Neuronal stem cell (in vitro differentiated cells): Measurements from ENCODE around the gene CPLANE1.

Experiments used
- DNase-seq: peaks from one replicate; pipeline ENCODE4 v3.0.0-alpha.2; 2013; ENCODE audit warnings: low spot score
- H2AFZ ChIP-seq: one replicate; pipeline ENCODE4 v1.6.1; 2013; ENCODE audit warnings: mild to moderate bottlenecking, low read length, inconsistent platforms
- H2AK5ac ChIP-seq: 2 replicates; pipeline ENCODE4 v1.6.1; 2013; ENCODE audit warnings: low read depth, mild to moderate bottlenecking, inconsistent platforms, low read length, moderate library complexity, mixed read lengths
- H2BK120ac ChIP-seq: 2 replicates; pipeline ENCODE4 v1.6.1; 2013; ENCODE audit warnings: low read depth, mild to moderate bottlenecking, inconsistent platforms, low read length, moderate library complexity, mixed read lengths
- H2BK12ac ChIP-seq: one replicate; pipeline ENCODE4 v1.6.1; 2013; ENCODE audit warnings: low read length, inconsistent platforms
- H2BK15ac ChIP-seq: 2 replicates; pipeline ENCODE4 v1.6.1; 2013; ENCODE audit warnings: mild to moderate bottlenecking, low read length, inconsistent platforms, mixed read lengths
- H2BK5ac ChIP-seq: one replicate; pipeline ENCODE4 v1.6.1; 2013; ENCODE audit warnings: inconsistent platforms, mild to moderate bottlenecking, low read length, moderate library complexity
- H3K14ac ChIP-seq: one replicate; pipeline ENCODE4 v1.6.1; 2013; ENCODE audit warnings: low read length, inconsistent platforms
- H3K18ac ChIP-seq: 2 replicates; pipeline ENCODE4 v1.6.1; 2013; ENCODE audit warnings: low read length, inconsistent platforms
- H3K23ac ChIP-seq: 2 replicates; pipeline ENCODE4 v1.6.1; 2013; ENCODE audit warnings: low read depth, mild to moderate bottlenecking, mixed read lengths, low read length, inconsistent platforms; ENCODE audit not compliant: poor library complexity
- H3K27ac ChIP-seq: replicated peaks from 3 replicates; pipeline ENCODE4 v1.5.1; 2013; ENCODE audit warnings: low read length, inconsistent platforms
- H3K27me3 ChIP-seq, 3 experiments: 2 replicates each; pipeline ENCODE4 v1.6.1; 2013; ENCODE audit warnings: low read length in 3 of 3, mild to moderate bottlenecking in 2 of 3, inconsistent platforms in 1 of 3, low read depth in 1 of 3, mixed read lengths in 1 of 3, moderate library complexity in 1 of 3; ENCODE audit not compliant: control insufficient read depth in 3 of 3, insufficient read depth in 3 of 3
- H3K36me3 ChIP-seq, 2 donors: replicated peaks in 1 of 2; 2 replicates each; pipeline ENCODE4 v1.6.1; 2013; ENCODE audit warnings: low read length in 2 of 2; ENCODE audit not compliant: control insufficient read depth in 2 of 2, insufficient read depth in 2 of 2
- H3K4ac ChIP-seq: 2 replicates; pipeline ENCODE4 v1.6.1; 2013; ENCODE audit warnings: inconsistent platforms, mild to moderate bottlenecking, low read length, moderate library complexity
- H3K4me1 ChIP-seq, 2 donors: 1 replicate in 1 of 2; 2 replicates in 1 of 2; pipeline ENCODE4 v1.6.1; 2013; ENCODE audit warnings: low read length in 2 of 2, low read depth in 1 of 2; ENCODE audit not compliant: control insufficient read depth in 2 of 2, insufficient read depth in 1 of 2
- H3K4me2 ChIP-seq: one replicate; pipeline ENCODE4 v1.6.1; 2013; ENCODE audit warnings: mild to moderate bottlenecking, low read length, inconsistent platforms; ENCODE audit not compliant: insufficient read depth, poor library complexity, severe bottlenecking
- H3K4me3 ChIP-seq, 2 donors: 2 replicates each; pipeline ENCODE4 v1.5.1; 2013; ENCODE audit warnings: low read length in 2 of 2, mild to moderate bottlenecking in 2 of 2, inconsistent platforms in 1 of 2, moderate library complexity in 1 of 2
- H3K79me1 ChIP-seq: one replicate; pipeline ENCODE4 v1.6.1; 2013; ENCODE audit warnings: low read depth, mild to moderate bottlenecking, inconsistent platforms, low read length, moderate library complexity
- H3K9ac ChIP-seq: one replicate; pipeline ENCODE4 v1.6.1; 2013; ENCODE audit warnings: mild to moderate bottlenecking, low read depth, low read length, inconsistent platforms; ENCODE audit not compliant: poor library complexity
- H3K9me3 ChIP-seq, 2 donors: replicated peaks in 1 of 2; 2 replicates each; pipeline versions ENCODE3 to v1.6.1; 2013; ENCODE audit warnings: low read length in 2 of 2, mild to moderate bottlenecking in 2 of 2, inconsistent platforms in 1 of 2, low read depth in 1 of 2, mixed read lengths in 1 of 2, moderate library complexity in 1 of 2; ENCODE audit not compliant: control insufficient read depth in 2 of 2, insufficient read depth in 1 of 2
- H4K8ac ChIP-seq: one replicate; pipeline ENCODE4 v1.6.1; 2013; ENCODE audit warnings: low read depth, mild to moderate bottlenecking, inconsistent platforms, low read length, moderate library complexity
- H4K91ac ChIP-seq: one replicate; pipeline ENCODE4 v1.6.1; 2013; ENCODE audit warnings: low read length, low read depth, mild to moderate bottlenecking, inconsistent platforms; ENCODE audit not compliant: poor library complexity
- WGBS, 2 donors: extraction: QIAGEN DNeasy Blood & Tissue Kit; methylation state at CpG; one replicate each; pipeline ENCODE4 v1.1.7; 2013; ENCODE audit warnings: missing lambda C conversion rate in 2 of 2, mixed read lengths in 1 of 2; ENCODE audit not compliant: insufficient read length in 2 of 2, insufficient replicate concordance in 1 of 2; ENCODE audit errors: extremely low coverage in 2 of 2; 5-methylcytosine and 5-hydroxymethylcytosine counted together

CPLANE1 gene

DNA sequence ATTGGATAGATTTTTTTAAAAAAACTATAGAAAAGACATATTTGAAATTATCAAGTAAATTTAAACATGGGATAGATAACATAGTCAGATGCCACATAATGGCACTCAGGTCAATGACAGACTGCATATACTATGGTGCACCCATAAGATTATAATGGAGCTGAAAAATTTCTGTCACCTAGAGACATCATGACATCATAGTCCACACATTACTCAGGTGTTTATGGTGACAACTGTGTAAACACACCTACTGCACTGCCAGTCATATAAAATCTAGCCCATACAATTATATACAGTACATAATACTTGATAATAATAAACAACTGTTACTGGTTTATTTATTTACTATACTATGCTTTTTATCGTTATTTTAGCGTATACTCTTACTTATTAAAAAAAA lies 58.6 kb downstream of the CPLANE1 start:
- Histone ChIP-seq H3K36me3 (peaks cover 0 to 76% of the 10 kb centered on the region in 2 donors), H3K27ac (no peak overlapping the region), H2BK120ac (no peak overlapping the region), H3K4me2 (no peak overlapping the region), H2BK15ac (no peak overlapping the region), H3K9ac (no peak overlapping the region), H3K4ac (no peak overlapping the region), H3K4me1 (no peaks in the 10 kb centered on the region), H2BK5ac (no peak overlapping the region), H3K14ac (no peak overlapping the region), H2AK5ac (no peak overlapping the region), H4K8ac (no peak overlapping the region), H3K27me3 (no peaks in the 10 kb centered on the region), H4K91ac (no peak overlapping the region), H2BK12ac (no peak overlapping the region), H3K18ac (no peak overlapping the region), H3K23ac (no peak overlapping the region), H3K79me1 (no peaks in the 10 kb centered on the region), H2AFZ (no peak overlapping the region), H3K4me3 (no peak overlapping the region), H3K9me3 (no peaks in the 10 kb centered on the region)
- no peak for DNase-seq
- WGBS, 2 donors, result no CpG with 5 or more reads among the region's 2 CpGs

DNA sequence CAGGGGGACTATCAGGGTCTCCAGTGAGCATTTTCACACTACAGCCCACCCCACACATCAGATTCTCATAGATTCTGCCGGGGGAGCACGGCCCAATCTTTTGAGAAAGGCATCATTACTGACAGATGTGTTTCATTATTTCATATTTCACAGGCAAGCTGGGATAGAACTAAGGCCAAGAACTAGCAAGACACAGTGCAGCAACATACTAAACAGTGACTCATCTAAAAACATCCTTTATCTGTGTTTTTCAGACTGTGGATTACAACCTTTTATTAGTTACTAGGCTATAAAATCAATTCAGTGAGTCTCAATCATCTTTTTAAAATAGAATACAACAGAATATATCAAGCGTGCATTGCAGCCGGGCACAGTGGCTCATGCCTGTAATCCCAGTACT lies 59.8 kb downstream of the CPLANE1 start:
- Histone ChIP-seq H2AK5ac (no peak overlapping the region), H3K4ac (no peak overlapping the region), H2BK120ac (no peak overlapping the region), H3K27me3 (no peaks in the 10 kb centered on the region), H3K18ac (no peak overlapping the region), H4K8ac (no peak overlapping the region), H3K36me3 (peaks cover 3 to 78% of the 10 kb centered on the region in 2 donors), H3K4me2 (no peak overlapping the region), H4K91ac (no peak overlapping the region), H3K23ac (no peak overlapping the region), H2AFZ (no peak overlapping the region), H3K4me1 (no peaks in the 10 kb centered on the region), H2BK5ac (no peak overlapping the region), H2BK12ac (no peak overlapping the region), H3K27ac (no peak overlapping the region), H2BK15ac (no peak overlapping the region), H3K79me1 (no peaks in the 10 kb centered on the region), H3K14ac (no peak overlapping the region), H3K9me3 (no peaks in the 10 kb centered on the region), H3K4me3 (no peak overlapping the region), H3K9ac (no peak overlapping the region)
- no CpG with 5 or more reads among the region's 4 CpGs for WGBS, 2 donors
- no peak for DNase-seq

DNA sequence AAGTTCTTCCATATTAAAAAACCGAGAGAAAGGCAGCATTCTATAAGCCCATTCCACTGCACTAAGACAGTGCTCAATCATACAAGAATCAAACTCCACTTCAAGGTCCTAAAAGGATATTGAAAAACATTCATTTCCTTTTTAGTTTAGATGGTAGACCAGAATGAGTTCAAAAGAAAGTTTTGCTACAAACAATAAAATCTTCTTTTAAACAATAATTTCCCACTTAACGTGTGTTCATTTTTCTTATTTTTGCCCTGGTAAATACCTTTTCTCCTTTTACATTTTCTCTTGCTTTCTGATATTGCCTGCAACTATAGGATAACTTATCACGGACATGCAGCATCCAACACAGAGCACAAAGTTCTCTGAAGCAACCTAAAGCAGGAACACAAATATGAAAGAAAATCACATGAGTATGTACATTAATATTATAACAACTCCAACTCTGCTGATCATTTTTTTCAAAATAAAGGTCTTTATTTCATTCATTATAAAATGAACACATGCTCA lies 61.7 kb downstream of the CPLANE1 start:
- Histone ChIP-seq H4K91ac (no peak overlapping the region), H3K14ac (no peak overlapping the region), H2BK15ac (no peak overlapping the region), H3K4me2 (no peak overlapping the region), H3K4ac (no peak overlapping the region), H2BK120ac (no peak overlapping the region), H3K27ac (no peak overlapping the region), H4K8ac (no peak overlapping the region), H2AK5ac (no peak overlapping the region), H2BK5ac (no peak overlapping the region), H3K79me1 (no peaks in the 10 kb centered on the region), H3K23ac (no peak overlapping the region), H2BK12ac (no peak overlapping the region), H3K9ac (no peak overlapping the region), H3K4me1 (no peaks in the 10 kb centered on the region), H3K27me3 (no peaks in the 10 kb centered on the region), H3K4me3 (no peak overlapping the region), H3K18ac (no peak overlapping the region), H3K9me3 (no peaks in the 10 kb centered on the region), H3K36me3 (peaks cover 3 to 86% of the 10 kb centered on the region in 2 donors), H2AFZ (no peak overlapping the region)
- 100% methylated on average over 1 of the region's 3 CpGs for WGBS, 2 donors
- DNase-seq, result no peak

DNA sequence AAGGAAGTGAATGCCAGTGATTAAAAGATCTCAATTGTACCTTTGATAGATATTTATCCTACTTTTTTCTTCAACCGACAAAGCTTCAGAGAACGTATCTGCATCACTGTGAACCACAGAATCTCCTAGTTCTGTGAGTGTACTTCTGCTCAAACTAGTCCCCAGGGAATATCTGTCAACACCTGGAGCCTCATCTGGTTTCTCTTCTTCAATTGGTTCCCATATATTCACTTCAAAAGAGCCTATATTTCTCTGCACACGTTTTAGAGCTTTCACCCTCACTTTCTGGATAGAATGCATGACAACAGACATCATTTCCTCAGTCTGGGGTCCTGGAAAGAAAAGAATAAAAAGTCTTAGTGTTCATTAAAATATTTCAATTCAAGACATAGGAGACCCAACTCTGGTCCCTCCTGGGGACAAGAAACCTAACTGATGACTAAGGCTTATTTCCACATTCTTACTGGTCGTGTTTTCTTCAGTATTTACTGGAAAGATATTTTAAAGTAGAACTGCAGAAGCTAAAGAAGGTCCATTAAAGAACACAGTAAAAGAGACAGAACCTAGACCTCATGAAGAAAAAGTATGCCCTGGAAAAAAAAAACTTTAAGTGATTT lies 64.3 kb downstream of the CPLANE1 start:
- Histone ChIP-seq H2BK5ac (no peak overlapping the region), H2BK15ac (no peak overlapping the region), H3K4me1 (no peaks in the 10 kb centered on the region), H3K27ac (no peak overlapping the region), H3K4ac (no peak overlapping the region), H3K36me3 (peaks cover 3 to 83% of the 10 kb centered on the region in 2 donors), H3K9ac (no peak overlapping the region), H2BK120ac (no peak overlapping the region), H3K27me3 (no peaks in the 10 kb centered on the region), H3K23ac (no peak overlapping the region), H3K14ac (no peak overlapping the region), H3K4me2 (no peak overlapping the region), H3K9me3 (no peaks in the 10 kb centered on the region), H4K8ac (no peak overlapping the region), H2AK5ac (no peak overlapping the region), H2BK12ac (no peak overlapping the region), H4K91ac (no peak overlapping the region), H3K79me1 (no peaks in the 10 kb centered on the region), H3K4me3 (no peak overlapping the region), H3K18ac (no peak overlapping the region), H2AFZ (no peak overlapping the region)
- DNase-seq, result no peak
- no CpG with 5 or more reads among the region's 4 CpGs for WGBS, 2 donors
